Stimulated activated CD8-positive, alpha-beta memory T cell treated with anti-CD3 and anti-CD28 coated beads, Interleukin-7, amount 100 ng/mL, for 48 hours (primary cell): ENCODE data around the gene HS6ST1.

Source experiments
- DNase-seq, 2 donors: peaks; one replicate each; pipeline ENCODE4 v3.0.0-alpha.2; 2020; ENCODE audit warnings: low read depth in 1 of 2; ENCODE audit errors: extremely low read depth in 1 of 2

Gene HS6ST1, protein sequence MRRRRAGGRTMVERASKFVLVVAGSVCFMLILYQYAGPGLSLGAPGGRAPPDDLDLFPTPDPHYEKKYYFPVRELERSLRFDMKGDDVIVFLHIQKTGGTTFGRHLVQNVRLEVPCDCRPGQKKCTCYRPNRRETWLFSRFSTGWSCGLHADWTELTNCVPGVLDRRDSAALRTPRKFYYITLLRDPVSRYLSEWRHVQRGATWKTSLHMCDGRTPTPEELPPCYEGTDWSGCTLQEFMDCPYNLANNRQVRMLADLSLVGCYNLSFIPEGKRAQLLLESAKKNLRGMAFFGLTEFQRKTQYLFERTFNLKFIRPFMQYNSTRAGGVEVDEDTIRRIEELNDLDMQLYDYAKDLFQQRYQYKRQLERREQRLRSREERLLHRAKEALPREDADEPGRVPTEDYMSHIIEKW

DNA sequence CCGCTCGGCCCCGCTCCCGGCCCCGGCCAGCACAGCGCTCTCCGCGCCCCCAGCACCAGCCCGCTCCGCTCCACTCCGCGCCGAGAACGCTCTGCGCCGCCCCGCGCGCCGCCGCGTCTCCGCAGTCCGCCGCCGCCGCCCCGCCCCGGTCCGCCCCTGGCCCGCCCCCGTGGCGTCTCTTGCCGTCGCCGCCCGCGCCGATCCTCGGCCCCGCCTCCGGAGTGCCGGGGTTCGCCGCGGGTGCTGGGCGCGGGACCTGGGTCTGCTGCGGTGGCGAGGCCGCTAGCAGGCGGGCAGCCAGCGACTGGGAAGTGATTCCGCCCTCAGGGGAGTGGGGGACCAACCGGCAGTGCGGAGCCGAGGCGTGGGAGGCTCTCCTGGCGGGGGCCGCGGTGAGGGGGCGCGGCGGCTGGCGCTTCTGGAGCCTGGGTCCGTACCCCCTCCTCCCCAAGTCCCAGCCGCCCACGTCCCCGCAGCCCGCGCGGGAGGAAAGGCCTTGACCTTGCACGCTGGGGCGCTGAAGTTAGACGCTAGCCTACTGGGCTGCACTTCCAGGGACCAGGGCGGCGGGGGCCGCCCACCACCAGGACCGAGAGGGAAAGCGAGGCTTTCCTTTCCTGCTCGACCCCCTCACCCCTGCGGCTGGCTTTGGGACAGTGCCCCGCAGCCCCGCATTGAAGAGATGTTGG is at the start of gene HS6ST1:
Gene HS6ST1 (minus strand): TSS at position 93 of the 689 bp plus-strand sequence. CDS start 305 bp downstream, outside the sequence.
- peak; percentile 64 to 76 for DNase-seq

DNA sequence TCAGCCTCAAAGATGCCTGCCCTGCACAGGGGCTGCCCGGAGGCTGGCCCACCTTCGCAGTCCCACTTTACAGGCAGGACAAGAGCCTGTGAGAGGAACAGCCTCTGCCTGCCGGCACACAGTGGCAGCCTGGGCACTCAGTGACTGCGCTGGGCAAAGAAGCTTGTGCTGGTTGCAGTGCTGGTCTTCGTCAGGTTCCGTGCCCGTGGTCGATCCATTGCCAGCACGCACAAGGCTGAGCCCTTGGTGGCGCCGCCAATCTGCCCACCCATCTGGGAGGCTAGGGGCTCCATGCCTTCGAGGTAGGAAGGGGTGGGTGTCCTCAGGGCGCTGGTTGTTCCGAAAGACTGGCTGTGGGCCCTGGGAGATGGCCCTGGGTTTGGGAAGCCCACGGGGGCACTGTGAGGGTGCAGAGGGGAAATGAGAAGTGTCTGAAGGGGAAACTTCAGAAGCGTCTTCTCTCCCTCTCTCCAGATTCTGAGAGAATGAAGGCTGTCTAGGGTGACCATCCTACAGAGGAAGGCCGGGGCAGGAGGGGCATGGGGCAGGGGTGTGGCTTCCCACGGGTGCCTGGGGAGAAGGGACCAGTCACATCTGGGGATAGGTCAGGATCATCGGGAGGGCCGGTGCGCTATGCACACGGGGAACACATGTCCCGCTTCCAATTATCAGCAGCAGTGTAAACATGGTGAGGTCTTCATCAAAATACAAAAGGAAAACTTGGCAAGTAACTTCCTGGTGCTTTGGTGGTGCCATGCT is 49.1 kb upstream of the HS6ST1 start:
- no peak for DNase-seq

DNA sequence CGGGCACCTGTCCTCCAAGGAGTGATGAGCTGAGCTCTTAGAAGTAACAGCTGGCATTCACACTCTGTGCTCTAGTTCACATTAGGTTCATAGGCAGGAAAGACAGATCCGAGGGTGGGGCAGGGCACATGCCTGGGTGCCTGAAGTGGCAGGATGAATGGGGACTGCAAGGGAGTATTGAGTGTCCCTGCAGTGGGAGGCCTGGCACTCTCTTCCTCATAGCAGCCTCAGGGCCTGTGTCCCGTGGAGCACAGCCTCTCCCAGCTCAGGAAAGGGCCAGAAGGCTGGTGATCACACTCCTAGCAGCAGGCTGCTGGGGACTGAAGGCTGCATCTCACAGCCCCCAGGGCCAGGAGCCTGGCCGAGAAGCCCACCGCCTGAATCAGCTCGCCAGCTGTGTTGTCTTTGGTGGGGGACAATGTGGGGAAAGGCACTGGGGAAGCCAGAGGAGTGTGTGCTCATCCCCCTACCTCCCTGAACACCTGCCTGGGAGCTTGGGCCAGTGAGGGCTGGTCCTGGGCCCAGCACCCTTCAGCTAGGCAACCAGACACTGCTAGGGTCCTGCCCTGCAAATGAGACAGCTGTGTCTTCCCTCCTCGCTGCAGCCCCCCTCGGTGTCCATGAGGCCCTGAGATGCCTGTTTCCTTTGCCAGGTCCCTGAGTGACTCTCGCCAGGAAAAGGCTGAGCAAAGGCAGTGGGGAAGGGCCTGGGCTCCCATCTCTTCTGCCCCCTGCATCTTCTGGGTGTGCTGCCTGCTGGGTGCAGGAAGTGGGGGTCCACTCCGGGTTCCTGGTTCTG is 48.2 kb upstream of the HS6ST1 start:
- DNase-seq: no peak

DNA sequence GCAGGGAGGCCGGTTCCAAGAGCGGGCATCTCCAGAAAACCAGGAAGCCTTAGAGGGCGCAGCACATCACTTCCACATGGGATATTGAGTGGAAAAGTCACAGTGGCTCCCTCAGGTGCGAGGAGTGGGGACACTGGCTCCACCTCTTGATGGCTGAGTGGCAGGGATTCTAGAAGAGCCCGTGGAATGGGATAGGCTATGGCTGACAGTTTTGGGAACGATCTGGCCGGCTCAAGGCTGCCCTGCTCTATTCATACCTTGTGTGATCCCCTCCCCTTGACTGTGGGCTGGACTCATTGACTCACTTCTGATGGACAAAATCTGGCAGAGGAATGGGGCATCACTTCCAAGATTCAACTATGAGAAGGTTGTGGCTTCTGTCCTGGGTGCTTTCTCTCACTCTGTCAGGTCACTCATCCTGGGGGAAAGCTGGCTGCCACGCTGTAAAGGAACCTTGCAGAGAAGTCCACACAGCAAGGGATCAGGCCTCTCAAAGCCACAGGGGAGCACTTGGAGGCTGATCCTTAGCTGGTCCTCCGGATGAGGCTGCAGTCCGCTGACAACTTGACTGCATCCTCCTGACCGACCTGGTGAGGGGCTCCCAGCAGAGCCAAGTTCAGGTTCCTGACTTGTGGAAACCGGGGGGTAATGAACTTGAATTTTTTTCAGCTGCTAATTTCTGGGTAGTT is 46.7 kb upstream of the HS6ST1 start:
- DNase-seq: no peak

DNA sequence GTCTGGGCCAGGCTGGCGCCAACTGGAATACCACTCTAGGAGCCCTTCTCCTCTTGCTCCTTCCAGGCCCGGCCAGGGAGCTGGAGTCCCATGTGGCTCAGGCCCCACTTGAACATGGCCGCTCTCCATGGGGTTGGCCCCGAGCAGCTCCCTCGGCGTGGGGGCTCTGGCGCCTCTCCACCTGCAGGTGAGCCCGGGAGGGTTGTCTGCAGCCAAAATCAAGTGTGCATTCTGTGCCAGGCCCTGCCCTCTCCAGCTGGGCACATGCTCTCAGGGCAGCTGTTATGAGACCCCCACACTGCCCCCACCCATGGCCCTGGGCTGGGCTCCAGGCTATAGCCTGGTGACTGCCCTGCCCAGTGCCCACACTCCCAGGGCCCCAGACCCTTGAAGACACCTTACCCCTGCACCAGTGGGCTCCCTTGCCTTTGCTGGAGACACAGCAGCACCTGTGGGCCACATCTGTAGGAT is 45.8 kb upstream of the HS6ST1 start:
- DNase-seq: no peak

DNA sequence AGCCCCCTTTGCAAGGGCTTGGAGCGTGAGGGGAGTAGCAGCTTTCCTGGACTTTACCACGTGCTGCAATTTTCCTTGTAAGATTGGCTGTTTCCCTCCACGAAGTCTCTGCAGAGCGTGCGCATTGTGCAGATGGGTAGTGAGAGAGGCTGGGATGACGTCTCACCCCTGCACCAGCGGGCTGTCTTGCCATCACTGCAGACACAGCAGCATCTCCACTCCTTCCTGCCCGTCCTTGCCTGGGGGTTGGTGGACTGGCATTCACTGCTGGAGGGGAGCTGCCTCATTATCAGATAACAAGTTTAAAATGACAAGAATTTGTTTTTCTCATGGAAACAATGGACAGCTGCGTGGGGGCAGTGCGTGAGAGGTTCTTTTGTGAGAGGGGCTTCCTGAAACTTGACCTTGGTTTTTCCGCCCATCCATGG is 45.3 kb upstream of the HS6ST1 start:
- no peak for DNase-seq

DNA sequence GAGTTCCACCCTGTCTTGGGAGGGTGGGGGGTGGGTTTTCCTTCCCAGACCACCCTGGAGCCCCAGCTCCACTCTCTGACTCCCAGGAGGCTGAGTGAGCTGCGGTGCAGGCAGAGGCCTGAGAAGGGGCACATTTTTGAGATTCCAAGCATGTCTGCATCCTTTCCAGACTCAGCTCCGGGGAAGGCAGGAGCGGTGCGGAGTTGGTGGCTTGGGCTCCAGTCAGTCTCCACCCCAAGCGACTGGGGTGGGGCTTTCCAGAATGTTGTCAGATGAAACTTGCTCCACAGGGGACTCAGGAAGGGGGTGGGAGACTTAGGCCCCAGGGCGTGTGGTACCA is 44.2 kb upstream of the HS6ST1 start:
- DNase-seq: no peak

DNA sequence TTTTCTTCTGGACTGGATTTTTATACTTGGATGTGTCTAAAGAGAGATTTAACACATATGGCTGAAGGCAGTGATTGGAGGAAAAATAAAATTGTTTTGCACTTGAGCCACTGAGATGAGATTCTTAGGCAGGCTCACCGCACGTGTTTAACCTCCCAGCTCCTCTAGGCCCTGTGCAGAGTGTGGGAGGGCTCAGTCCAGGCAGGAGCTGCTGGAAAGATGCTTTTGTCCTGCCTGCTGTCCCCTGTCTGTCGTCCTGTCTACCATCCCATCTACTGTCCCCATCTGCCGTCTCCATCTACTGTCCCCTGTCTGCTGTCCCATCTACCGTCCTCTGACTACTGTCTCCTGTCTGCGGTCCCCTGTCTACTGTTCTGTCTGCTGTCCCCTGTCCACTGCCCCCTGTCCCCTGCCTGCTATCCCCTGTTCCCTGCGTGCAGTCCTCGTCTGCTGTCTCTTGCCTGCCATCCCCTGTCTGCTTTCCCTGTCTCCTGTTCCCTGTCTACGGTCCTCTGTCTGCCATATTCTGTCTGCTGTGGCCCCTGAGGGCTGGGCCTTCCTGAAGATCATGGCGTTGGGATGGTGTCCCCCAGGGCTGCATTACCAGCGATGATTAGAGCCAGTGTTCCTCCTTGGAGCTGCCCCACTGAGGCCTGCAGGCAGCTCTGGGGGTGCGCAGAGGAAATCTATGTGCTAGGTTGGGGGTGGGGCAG is 43.7 kb upstream of the HS6ST1 start:
- no peak for DNase-seq

DNA sequence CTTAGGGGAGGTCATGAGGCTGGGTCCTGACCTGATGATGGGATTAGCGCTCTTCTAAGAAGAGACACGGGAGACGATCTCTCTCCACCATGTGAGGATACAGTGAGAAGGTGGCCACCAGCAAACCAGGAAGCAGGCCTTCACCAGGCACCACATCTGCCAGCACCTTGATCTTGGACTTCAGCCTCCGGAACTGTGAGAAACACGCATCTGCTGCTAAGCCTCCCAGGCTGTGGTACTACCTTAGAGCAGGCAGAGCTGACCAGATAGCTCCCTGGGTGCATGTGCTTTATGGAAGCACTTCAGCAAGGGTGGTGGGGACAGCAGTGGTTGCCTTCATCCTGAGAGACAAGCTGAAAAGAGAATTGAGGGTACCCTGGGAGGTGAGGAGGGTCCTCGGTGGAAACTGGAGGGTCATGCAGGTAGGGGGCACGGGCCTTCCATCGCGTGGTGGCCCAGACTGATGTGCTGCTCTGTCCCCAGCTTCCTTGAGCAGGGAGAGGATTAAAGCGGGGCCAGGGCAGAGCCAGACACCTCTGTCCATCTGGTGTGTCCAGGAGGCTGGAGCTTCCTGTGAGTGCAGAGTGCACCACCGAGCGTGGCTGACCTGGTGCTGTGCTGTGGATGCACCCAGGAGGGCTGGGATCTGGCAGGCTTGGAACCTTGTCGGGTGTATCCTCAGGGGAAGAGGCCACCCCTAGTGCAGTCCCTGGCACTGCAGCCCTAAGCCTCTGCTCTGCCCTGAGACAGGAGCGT is 42.9 kb upstream of the HS6ST1 start:
- DNase-seq: no peak

DNA sequence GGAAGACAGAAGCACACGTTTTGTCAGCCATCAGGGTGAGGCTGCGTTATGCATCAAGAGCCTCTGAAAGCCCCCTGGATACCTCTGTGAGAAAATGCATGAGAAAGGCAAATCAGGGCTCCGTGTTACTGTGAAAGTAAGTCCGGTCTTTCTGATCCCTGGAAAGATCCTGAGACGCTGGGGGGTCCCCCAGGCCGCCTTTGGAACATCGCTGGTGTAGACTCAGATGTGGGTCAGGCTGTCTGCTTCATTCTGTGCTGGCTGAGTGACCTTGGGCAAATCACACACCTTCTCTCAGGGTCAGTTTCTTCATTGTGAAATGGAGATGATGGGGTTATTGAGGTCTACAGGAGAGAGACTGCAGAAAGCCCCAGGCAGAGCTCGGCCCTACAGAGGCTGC is 42.0 kb upstream of the HS6ST1 start:
- no peak for DNase-seq

DNA sequence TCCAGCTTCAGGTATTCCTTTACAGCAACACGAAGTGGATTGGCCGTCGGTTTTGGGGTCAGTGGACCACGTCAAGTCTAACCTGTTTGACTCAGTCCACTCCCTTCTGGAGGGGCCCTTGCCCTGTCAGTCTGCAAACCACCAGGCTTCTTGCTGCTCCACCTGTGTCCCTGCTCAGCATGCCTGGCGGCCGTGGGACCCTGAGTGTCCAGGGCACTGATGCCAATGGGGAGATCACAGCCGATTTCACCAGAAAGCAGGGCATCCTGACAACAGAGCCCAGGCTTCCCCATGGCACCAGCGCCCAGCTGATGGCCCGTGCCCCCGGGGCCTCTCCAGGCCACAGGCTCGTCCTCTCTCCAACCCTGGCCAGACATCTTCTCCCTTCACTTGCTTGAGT is 41.2 kb upstream of the HS6ST1 start:
- no peak for DNase-seq

DNA sequence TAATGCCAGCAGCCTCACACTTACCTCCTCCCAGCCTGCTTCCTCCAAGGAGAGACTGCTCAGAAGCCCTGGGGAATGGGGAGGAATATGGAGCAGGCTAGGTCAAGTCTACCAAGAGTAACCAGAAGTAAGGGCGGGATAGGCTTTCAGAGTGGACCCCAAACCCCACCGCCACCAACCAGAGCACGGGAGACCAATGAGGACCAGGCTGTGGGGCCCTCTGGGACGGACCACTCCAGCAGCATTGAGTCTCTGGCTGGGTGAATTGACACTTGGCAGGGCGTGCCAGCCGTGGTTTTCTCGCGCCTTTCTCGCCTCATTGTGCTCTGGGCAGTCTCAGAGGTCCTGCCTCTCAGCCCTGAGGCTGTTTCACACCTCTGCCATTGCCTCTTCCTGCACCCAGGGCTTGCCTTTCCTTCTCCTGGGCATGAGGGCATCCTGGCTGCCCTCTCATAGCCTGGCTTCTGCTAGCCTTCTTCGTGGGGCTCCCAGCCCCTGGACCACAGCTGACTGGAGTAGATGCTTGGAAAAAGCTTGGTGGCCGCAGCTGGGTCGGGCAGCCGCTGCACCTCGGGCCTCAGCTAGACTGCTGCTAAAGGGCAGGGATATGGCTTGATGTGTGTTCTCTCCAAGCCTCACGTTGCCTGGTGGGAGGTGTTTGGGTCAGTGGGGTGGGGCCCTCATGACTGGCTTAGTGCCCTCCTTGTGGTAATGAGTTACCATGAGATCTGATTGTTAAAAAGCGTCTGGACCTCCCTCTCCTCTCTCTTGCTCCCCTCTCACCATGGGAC is 40.5 kb upstream of the HS6ST1 start:
- no peak for DNase-seq

DNA sequence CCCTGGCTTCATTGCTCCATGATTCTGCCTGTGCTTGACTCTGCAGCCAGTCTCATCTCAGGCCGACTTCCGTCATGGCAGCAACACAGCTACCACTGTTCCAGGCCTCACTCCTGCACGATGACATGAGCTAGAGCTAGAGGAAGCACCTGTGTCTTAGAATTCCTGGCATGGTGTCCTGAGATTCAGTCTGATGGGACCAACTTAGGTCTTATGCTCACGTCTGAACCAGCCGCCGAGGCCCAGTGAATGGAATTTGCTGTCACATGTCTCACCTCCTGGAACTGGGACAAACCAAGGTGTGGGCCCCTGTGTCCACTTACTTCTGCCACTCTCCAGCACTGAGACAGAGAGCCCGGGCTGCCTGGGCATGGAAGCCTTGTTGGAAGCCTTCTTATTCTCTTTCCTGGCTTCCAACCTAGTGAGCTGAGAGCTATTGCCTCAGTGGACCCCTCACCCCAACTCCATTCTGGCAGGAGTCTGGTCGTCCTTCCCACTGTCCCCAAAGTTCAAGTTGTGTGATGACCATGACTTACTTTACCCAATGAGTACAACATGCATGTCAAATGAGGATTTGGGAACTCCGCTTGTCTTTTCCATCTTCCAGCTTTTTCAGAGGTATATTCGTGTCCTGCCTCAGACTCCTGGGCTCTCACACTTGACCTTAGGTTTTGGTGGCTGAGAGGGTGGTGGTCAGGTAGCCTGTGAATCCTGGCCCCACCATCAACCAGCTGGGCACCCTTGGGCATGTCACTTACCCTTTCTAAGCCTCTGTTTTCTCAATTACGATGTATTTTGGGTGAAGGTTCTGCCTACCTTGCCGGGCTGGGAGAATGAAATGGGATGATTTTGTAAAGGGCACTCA is 39.1 kb upstream of the HS6ST1 start:
- DNase-seq: no peak

DNA sequence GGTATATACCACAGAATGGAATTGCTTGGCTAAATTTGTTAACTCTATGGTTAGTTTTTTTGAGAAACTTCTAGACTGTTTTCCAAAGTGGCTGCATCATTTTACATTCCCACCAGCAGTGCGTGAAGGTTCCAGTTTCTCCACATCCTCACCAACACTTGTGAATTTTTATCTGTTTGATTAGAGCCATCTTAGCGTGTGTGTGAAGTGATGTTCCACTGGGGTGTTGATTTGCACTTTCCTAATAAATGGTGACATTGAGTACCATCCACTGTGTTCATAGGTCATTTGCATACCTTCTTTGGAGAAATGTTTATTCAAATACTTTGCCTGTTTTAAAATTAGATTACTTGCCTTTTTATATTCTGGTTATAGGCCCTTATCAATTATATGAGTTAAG is 37.5 kb upstream of the HS6ST1 start:
- DNase-seq: no peak

DNA sequence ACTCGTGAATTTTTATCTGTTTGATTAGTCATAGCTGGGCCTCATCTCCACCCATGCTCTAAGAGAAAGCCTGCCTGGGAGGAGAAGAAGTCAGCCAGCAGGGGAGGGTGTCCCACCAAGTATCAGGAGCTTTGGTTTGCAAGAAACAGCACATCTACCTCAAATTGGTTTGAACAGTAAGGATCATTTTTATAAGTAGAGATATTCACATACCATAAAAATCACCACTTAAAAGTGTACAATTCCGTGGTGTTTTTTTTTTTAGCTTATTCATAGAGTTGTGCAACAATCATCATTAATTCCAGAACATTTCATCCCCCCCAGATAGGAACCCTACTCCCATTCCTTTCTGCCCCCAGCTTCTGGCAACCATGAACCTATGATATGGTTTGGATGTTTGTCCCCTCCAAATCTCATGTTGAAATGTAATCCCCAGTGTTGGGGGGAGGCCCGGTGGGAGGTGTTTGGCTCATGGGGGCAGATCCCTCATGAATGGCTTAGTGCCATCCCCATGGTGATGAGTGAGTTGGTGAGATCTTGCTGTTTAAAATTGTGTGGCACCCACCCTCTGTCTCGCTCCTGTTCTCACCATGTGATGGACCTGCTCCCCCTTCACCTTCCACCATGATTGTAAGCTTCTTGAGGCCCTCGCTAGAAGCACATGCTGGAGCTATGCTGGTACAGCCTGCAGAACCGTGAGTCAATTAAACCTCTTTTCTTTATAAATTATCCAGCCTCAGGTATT is 36.2 kb upstream of the HS6ST1 start:
- DNase-seq: no peak

DNA sequence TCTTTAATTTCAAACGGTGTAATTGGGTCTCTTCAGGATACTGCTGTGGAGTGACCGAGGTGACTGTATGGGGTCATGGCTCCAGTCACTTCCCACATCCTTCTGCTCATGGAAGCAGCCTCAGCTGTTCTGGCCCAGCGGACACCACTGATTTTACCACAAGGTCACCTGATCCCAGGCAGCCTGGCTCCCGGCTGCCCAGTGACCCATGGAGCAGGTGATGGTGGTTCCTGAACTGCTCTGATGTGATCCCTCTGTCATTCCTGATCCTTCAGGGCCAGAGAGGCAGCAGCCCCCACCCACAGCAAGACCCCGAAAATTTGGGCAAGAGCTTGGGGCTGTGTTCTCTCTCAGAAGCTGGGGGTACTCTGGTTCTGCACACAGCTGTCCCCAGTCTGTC is 35.5 kb upstream of the HS6ST1 start:
- DNase-seq: no peak
